Progenitor cell of endocrine pancreas (in vitro differentiated cells): ENCODE measurements around the gene OCRL. TPM values are rescaled to one million over a fixed set of nuclear protein-coding genes. Genes with fewer than 3 reads are reported as not detected.

ENCODE experiments used
- DNase-seq: peaks from one replicate; pipeline ENCODE4 v3.0.0; 2021; ENCODE audit warnings: low spot score; ENCODE audit not compliant: unreplicated experiment
- H3K27ac Mint-ChIP-seq: 2 replicates; pipeline ENCODE4 v1.8.0; 2021; ENCODE audit warnings: mild to moderate bottlenecking, moderate library complexity, mixed read lengths
- H3K27me3 Mint-ChIP-seq: 2 replicates; pipeline ENCODE4 v1.8.0; 2021; ENCODE audit warnings: mixed read lengths
- H3K36me3 Mint-ChIP-seq: 2 replicates; pipeline ENCODE4 v1.8.0; 2022; ENCODE audit warnings: mixed read lengths; ENCODE audit not compliant: insufficient read depth
- H3K4me1 Mint-ChIP-seq: 2 replicates; pipeline ENCODE4 v1.8.0; 2021; ENCODE audit warnings: low read depth, mixed read lengths
- H3K4me3 Mint-ChIP-seq: 2 replicates; pipeline ENCODE4 v1.8.0; 2021; ENCODE audit warnings: low read depth, mild to moderate bottlenecking, moderate library complexity, mixed read lengths
- H3K9me3 Mint-ChIP-seq: 2 replicates; pipeline ENCODE4 v1.8.0; 2021; ENCODE audit warnings: low read depth, mixed read lengths
- total RNA-seq: library from RNA; stranded (reverse); gene quantifications from 2 replicates; pipeline ENCODE4 v1.2.1, GENCODE V29; 2021
- TF ChIP-seq, protein P1 (sequence below): fragments of 200-600 bp; sonication (generic); IDR thresholded peaks from one replicate; pipeline ENCODE4 v1.5.0; 2021; ENCODE audit warnings: antibody characterized with exemption, mild to moderate bottlenecking; ENCODE audit not compliant: unreplicated experiment

Gene OCRL
- total RNA-seq, 1 donor from 2014 or later = 57.2 TPM

DNA sequence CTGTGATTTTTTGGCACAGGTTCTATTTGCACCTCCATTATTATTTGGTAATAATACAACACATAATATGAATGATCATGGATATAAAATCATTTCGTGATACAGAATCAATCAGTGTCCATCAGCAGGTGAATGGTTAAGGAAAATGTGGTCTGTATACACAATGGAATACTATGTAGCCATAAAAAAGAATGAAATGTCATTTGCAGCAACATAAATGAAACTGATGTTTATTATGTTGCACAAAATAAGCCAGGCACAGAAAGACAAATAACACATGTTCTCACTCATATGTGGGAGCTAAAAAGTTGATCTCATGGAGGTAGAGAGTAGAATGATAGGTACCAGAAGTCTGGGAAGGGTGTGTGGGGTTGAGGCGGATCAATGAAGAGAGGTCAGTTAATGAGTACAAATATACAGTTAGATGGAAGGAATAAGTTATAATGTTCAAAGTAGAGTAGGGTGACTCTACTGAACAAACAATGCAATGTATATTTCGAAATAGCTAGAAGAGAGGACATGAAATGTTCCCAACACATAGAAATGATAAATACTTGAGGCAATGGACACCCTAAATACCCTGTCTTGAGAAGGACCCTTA, 15.7 kb upstream of the OCRL start:
- H3K9me3 Mint-ChIP-seq = no peaks in the 10 kb centered on the region
- TF ChIP-seq, protein P1, sequence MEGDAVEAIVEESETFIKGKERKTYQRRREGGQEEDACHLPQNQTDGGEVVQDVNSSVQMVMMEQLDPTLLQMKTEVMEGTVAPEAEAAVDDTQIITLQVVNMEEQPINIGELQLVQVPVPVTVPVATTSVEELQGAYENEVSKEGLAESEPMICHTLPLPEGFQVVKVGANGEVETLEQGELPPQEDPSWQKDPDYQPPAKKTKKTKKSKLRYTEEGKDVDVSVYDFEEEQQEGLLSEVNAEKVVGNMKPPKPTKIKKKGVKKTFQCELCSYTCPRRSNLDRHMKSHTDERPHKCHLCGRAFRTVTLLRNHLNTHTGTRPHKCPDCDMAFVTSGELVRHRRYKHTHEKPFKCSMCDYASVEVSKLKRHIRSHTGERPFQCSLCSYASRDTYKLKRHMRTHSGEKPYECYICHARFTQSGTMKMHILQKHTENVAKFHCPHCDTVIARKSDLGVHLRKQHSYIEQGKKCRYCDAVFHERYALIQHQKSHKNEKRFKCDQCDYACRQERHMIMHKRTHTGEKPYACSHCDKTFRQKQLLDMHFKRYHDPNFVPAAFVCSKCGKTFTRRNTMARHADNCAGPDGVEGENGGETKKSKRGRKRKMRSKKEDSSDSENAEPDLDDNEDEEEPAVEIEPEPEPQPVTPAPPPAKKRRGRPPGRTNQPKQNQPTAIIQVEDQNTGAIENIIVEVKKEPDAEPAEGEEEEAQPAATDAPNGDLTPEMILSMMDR = no peak
- H3K4me1 Mint-ChIP-seq = peaks cover 23% of the 10 kb centered on the region
- DNase-seq = no peak
- peak overlapping the region; percentile 86 for H3K4me3 Mint-ChIP-seq
- no peaks in the 10 kb centered on the region for H3K27me3 Mint-ChIP-seq
- H3K36me3 Mint-ChIP-seq = no peaks in the 10 kb centered on the region
- H3K27ac Mint-ChIP-seq = peak overlapping the region; percentile 5

DNA sequence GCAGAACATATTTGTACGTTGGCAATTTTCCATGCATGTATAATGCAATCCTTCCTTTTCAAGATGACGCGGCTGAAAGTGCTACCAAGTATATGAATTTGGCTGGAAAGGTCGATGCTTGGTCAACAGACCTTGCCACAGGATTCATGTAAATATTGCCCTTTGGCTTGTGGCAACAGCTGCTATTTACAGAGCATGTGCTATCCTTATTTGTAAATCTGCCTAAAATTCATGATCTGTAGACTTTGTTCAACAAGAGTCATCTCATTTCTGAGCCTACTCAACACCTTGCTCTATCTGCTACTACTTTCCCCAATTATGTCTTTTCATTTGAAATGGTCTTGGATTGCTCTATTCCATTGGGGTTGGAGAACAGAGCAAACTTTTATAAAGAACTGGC, 14.9 kb upstream of the OCRL start:
- Mint-ChIP-seq H3K9me3 (no peaks in the 10 kb centered on the region), H3K27me3 (no peaks in the 10 kb centered on the region), H3K4me1 (peaks cover 19% of the 10 kb centered on the region), H3K4me3 (no peak overlapping the region), H3K36me3 (no peaks in the 10 kb centered on the region), H3K27ac (peak overlapping the region; percentile 45)
- TF ChIP-seq, protein P1 = no peak
- DNase-seq = no peak

DNA sequence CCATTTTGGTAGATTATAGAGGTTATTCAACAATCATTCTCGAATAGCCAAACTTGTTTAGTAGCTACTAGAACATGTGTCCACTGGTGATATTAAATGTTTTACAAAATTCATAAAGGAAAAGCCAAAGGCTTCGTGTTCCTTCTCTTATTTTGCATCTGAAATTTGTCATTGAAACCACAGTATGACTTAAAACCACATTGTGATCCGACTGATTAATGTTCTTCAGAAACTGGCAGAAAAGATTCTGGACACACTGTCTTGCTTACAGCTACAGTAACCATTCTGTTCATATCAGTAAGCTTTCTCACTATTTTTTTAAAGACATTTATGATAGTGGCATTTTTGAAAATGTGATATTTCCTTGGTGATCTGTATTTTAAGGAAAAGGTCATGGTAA, 14.2 kb upstream of the OCRL start:
- H3K27ac Mint-ChIP-seq = no peak overlapping the region
- H3K4me1 Mint-ChIP-seq = peaks cover 15% of the 10 kb centered on the region

DNA sequence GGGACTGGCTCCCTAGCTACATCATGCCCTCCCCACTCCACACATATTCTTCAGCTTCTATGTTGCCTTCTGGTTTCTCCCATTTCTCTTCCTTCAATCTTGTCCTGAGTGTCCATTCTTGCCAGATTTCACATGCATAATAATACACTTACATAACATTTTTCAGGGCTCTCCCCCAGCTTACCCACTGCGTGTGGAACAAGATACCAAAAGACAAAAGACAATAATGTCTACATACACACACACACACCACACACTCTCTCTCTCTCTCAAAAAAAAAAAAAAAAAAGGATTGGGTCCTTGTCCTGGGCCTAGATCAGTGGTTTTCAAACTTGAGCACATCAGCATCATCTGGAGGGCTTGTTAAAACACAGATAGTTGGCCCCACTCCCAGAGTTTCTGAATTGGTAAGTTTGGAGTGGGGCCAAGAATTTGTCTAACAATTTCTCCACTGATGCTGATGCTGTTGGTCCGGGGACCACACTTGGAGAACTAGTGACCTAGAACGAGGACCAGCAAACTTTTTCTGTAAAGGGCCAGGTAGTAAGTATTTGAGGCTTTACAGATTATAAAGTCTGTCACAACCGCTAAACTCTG, 10.3 kb upstream of the OCRL start:
- H3K36me3 Mint-ChIP-seq = no peaks in the 10 kb centered on the region
- H3K4me1 Mint-ChIP-seq = peaks cover 7% of the 10 kb centered on the region
- H3K9me3 Mint-ChIP-seq = no peaks in the 10 kb centered on the region
- DNase-seq = no peak
- H3K4me3 Mint-ChIP-seq = no peak overlapping the region
- H3K27ac Mint-ChIP-seq = no peak overlapping the region
- H3K27me3 Mint-ChIP-seq = no peaks in the 10 kb centered on the region
- TF ChIP-seq, protein P1 = no peak

More for the DNA sequence above, 14.2 kb upstream of the OCRL start:
- H3K9me3 Mint-ChIP-seq = no peaks in the 10 kb centered on the region
- no peak for DNase-seq
- H3K4me3 Mint-ChIP-seq = no peak overlapping the region
- no peaks in the 10 kb centered on the region for H3K36me3 Mint-ChIP-seq
- TF ChIP-seq, protein P1 = no peak
- H3K27me3 Mint-ChIP-seq = no peaks in the 10 kb centered on the region

DNA sequence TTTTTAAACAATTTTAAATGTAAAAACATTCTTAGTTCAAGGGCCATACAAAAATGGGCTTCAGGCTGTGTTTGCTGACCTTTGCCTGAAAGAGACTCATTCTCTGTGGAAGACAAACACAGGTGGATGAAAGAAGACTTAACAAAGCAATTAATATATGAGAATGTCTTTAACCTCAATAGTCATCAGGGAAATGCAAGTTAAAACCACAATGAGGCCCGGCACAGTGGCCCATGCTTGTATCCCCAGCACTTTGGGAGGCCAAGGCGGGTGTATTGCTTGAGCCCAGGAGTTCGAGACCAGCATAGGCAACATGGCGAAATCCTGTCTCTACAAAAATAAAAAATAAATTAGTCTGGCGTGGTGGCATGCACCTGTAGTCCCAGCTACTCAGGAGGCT, 9.6 kb upstream of the OCRL start:
- no peak for DNase-seq
- Mint-ChIP-seq H3K9me3 (no peaks in the 10 kb centered on the region), H3K36me3 (no peaks in the 10 kb centered on the region), H3K27ac (peak overlapping the region; percentile 20), H3K27me3 (no peaks in the 10 kb centered on the region), H3K4me3 (no peak overlapping the region), H3K4me1 (peaks cover 2% of the 10 kb centered on the region)
- TF ChIP-seq, protein P1 = no peak
